ENCODE measurements around the gene SPPL2C.
A peak's percentile ranks its signal among the peaks of the same experiment; 100 is the strongest.

The SPPL2C gene

DNA sequence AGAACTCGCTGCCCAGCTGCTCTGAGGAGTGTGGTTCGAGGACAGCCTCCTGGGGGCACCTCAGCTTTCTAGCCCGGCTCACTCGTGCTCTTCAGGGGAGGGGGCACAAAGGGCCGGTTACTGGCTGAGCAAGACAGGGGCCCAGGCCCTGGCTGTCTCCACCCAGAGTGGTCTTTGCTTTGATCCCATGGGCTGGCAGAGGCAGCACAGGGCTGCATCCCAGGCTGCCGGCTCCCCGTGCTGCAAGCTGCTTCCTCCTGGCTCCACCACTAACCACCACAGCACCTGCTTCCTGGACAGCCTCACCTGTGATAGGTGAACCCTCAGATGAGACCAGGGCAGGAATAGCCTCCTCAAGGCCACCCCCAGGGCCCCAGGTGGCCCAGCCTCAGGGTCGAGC lies 6.8 kb downstream of the SPPL2C start:
- TF ChIP-seq, protein P1, sequence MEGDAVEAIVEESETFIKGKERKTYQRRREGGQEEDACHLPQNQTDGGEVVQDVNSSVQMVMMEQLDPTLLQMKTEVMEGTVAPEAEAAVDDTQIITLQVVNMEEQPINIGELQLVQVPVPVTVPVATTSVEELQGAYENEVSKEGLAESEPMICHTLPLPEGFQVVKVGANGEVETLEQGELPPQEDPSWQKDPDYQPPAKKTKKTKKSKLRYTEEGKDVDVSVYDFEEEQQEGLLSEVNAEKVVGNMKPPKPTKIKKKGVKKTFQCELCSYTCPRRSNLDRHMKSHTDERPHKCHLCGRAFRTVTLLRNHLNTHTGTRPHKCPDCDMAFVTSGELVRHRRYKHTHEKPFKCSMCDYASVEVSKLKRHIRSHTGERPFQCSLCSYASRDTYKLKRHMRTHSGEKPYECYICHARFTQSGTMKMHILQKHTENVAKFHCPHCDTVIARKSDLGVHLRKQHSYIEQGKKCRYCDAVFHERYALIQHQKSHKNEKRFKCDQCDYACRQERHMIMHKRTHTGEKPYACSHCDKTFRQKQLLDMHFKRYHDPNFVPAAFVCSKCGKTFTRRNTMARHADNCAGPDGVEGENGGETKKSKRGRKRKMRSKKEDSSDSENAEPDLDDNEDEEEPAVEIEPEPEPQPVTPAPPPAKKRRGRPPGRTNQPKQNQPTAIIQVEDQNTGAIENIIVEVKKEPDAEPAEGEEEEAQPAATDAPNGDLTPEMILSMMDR (IDR thresholded peaks at IDR 0.05) = no peak

DNA sequence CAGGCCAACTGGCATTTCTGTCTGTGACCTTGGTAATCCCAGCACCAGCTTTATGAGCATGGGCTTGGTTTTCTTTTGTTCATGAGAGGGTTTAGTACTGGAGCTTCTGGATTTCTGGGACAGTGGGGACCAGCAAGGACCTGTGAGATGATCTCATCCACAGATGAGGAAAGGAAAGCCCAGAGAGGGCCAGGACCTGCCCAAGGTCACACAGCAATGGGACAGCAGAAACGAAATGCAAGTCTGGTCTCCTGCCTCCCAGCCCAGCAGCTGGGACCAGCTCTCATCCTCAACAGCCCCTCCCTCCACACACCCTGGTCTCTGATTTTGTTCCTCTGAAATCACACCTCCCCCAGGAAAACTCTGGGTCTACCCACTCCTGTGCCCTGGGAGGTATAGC lies 7.2 kb downstream of the SPPL2C start:
- TF ChIP-seq, protein P1 (IDR thresholded peaks at IDR 0.05) = no peak

DNA sequence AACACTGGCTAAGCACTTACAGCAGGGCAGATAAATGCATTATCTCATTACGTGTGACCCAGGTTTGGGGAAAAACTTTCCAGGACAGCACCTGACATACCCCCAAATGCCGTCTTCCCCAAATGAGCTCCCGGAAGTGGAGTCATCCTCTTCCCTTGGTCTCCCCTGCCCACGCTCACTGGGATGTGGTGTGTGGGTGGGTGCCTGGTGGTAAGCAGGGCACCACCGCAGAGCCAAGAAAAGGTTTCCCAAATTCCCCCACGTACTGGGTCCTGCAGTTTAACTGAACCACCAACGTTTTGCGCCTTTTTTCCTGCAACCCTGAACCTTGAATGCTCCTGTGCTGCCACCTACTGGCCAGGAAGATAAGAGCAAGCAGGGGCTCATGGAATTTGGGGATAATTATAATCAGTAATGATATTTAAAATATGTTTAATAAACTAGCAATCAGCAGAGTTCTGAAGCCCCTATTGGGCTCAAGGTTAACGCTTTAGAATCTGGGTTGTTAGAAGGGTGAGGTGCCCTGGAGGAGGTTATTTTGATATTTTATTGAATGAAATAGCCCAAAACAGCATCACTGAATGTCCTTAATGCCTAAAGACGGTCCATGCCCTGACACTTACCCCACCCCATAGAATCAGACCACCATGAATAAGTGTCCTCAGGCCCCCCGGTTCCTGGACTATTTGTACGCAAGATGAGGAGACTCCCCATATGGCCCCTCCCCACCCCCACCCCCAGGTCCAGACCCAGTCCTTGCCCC lies 8.0 kb downstream of the SPPL2C start:
- TF ChIP-seq, protein P1 (IDR thresholded peaks at IDR 0.05) = peak; percentile 93

DNA sequence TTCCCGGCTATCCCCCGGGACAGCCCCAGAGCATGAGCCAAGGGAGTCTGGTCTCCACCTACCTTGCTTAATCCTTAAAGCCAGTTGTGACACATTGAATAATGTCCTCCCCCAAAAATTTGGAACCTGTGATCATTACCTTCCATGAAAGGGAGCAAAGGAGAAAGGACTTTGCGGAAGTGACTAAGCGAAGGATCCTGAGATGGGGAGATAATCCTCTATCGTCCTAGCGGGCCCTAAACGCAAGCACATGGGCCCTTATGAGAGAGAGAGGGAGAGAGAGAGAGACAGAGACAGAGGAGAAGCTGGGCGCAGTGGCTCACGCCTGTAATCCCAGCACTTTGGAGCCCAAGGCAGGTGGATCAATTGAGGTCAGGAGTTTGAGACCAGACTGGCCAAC lies 9.5 kb downstream of the SPPL2C start:
- TF ChIP-seq, protein P1 (IDR thresholded peaks at IDR 0.05) = no peak

DNA sequence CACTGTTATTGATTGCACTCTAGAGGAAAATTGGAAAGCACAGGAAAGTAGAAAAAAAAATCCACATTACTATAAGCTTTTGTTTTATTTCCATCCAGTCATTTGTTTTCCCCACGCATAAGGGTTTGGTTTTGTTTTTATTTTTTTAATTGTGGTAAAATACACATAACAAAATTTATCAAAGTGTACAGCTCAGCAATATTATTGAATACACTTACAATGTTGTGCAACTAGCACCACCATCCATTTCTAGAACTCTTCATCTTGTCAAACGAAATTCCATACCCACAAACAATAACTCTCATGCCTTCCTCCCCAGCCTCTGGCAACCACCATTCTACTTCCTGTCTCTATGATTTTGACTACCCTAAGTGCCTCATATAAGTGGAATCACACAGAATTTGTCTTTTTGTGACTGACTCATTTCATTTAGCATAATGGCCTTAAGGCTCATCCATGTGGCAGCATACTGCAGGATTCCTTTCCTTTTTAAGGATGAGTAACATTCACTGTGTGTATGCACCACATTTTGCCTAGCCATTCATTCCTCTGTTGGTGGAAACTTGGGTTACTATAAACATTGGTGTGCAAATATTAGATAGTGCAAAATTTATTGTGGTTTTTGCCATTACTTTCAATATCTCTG lies 11.1 kb downstream of the SPPL2C start:
- TF ChIP-seq, protein P1 (IDR thresholded peaks at IDR 0.05) = no peak

DNA sequence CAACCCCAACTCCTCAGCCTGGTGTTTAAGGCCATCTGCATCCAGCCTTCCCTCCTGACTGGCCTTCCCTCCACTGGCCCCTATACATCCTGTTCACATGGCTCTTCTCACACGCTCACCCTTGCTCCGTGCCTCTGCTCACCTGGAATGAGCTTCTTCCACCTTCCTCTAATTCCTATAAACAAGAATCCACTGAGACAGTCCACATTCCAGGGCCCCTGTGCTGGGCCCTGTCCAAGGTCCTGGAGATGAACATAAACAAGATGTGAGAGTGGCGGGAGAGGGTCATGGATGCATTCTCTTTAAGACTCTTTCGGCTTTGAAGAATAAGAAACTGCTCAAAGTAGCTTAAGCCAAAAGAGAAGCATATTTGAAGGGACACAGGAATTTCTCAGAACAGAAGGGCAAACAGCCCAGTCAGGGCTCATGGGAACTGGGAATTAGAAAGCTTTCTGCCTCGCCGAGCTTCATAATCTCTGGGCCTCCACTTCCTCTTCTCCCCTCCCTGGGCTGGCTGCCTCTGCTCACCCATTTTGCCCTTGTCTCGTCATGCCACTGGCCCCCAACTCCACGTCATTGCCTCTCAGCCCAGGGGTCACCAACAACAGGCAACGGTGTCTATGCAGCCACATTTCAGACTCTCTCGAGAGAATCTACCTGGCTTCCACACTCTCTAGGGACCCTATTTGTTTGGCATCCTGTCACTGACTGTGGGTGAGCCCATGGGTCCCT lies 13.5 kb downstream of the SPPL2C start:
- TF ChIP-seq, protein P1 (IDR thresholded peaks at IDR 0.05) = no peak

DNA sequence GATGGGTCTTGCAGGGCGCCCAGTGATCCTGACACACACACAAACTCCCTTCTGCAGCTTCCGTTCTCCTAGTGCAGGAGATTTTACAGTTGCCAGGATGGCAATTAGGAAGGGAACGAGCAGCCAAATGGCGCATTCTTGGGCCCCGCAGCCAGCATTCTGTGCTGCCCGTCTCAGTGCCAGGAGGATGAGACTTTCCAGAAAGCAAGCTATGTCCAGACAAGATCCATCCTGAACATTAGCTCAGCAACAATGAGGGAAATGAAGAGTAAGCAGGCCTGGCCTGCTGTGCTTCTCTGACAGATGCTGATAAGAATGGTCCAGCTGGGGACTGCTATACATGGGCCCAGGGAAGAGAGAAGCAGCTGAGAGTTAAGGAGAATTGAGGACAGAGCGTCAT lies 16.5 kb downstream of the SPPL2C start:
- TF ChIP-seq, protein P1 (IDR thresholded peaks at IDR 0.05) = no peak
